GM10266 (cell line): ENCODE results near the gene CACNB3.
"Not testable (repeated sequence)": the region's sequence is repeated elsewhere in the genome, so short reads cannot be mapped to it uniquely, and the experiment has no call there.

Source experiments
- DNase-seq: peaks from one replicate; pipeline ENCODE4 v3.0.0; 2012; ENCODE audit errors: extremely low spot score
- TF ChIP-seq, protein P1 (sequence below): IDR thresholded peaks from 2 replicates; pipeline ENCODE4 v1.5.1; 2012; ENCODE audit warnings: mild to moderate bottlenecking, low read depth; ENCODE audit not compliant: control insufficient read depth, insufficient read depth; ENCODE audit errors: missing control alignments

CACNB3 gene

DNA sequence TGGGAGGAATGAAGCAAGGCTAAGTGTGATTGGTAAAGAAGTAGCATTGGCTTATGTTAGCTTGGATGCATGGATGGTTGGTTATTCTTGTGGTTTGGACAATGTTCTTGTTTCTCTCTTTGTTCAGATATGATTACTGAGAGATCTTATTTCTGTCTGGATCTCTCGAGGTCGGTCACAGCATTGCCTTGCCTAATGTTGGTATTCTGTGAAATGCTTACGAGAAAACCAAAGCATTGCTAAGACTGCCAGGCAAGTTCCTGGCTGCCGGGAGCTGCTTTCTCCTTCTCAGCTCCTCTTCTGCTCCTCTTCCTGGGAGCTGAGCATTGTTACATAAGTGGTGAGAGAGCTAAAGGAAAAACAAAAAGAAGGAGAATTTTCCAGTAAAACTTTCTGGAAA lies 54.8 kb downstream of the CACNB3 start:
- TF ChIP-seq, protein P1, sequence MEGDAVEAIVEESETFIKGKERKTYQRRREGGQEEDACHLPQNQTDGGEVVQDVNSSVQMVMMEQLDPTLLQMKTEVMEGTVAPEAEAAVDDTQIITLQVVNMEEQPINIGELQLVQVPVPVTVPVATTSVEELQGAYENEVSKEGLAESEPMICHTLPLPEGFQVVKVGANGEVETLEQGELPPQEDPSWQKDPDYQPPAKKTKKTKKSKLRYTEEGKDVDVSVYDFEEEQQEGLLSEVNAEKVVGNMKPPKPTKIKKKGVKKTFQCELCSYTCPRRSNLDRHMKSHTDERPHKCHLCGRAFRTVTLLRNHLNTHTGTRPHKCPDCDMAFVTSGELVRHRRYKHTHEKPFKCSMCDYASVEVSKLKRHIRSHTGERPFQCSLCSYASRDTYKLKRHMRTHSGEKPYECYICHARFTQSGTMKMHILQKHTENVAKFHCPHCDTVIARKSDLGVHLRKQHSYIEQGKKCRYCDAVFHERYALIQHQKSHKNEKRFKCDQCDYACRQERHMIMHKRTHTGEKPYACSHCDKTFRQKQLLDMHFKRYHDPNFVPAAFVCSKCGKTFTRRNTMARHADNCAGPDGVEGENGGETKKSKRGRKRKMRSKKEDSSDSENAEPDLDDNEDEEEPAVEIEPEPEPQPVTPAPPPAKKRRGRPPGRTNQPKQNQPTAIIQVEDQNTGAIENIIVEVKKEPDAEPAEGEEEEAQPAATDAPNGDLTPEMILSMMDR: no peak
- no peak for DNase-seq

DNA sequence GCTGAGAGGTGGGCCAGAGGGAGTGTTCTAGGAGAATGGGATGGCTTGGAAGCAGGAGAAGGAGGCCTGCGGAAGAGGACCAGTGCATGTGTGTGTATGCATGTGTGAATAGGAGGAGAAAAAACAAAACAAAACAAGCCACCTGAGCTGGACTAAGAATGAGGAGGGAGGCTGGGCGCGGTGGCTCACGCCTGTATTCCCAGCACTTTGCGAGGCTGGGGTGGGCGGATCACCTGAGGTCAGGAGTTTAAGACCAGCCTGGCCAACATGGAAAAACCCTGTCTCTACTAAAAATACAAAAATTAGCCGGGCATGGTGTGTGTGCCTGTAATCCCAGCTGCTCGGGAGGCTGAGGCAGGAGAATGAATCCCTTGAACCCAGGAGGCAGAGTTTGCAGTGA lies 55.2 kb downstream of the CACNB3 start:
- not testable (repeated sequence) for DNase-seq

DNA sequence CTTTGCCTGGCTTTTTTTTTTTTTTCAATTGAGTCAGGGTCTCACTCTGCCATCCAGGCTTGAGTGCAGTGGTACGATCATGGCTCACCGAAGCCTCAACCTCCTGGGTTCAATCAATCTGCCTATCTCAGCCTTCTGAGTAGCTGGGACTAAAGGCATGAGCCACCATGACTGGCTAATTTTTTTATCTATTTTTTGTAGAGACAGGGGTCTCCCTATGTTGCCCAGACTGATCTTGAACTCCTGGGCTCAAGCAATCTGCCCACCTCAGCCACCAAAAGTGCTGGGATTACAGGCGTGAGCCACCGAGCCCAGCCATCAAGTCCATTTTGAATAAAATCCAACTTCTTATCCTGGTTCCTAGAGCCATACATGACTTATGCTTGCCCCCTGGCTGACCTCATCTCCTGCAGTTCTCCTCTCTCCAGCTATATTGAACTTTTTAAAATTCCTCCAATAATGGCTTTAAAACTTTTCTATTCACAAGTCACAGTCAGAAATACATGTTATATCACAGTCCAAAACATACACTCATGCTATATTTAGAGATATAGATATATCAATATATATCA lies 57.7 kb downstream of the CACNB3 start:
- DNase-seq: no peak
- TF ChIP-seq, protein P1: no peak
